Neural progenitor cell (in vitro differentiated cells): ENCODE data around the gene HIC1. TPM values are rescaled to one million over a fixed set of nuclear protein-coding genes. Genes with fewer than 3 reads are reported as not detected.

Source experiments
- DNase-seq: peaks from one replicate; pipeline ENCODE4 v3.0.0-alpha.2; 2016; ENCODE audit warnings: low spot score
- H2AFZ ChIP-seq: fragments of 200-600 bp; sonication (generic); replicated peaks from 2 replicates; pipeline ENCODE4 v1.6.1; 2016; ENCODE audit warnings: antibody characterized with exemption
- H3F3A ChIP-seq: fragments of 200-600 bp; sonication (generic); 2 replicates; pipeline ENCODE4 v1.6.1; 2016; ENCODE audit warnings: antibody characterized with exemption, low read depth
- H3K27ac ChIP-seq: fragments of 200-600 bp; sonication (generic); 2 replicates; pipeline ENCODE4 v1.5.1; 2016; ENCODE audit warnings: mild to moderate bottlenecking
- H3K27me3 ChIP-seq: fragments of 200-600 bp; sonication (generic); 2 replicates; pipeline ENCODE4 v1.6.1; 2016; ENCODE audit warnings: mild to moderate bottlenecking, moderate library complexity
- H3K36me3 ChIP-seq: fragments of 200-600 bp; sonication (generic); 2 replicates; pipeline ENCODE4 v1.5.1; 2016
- H3K4me1 ChIP-seq: fragments of 200-600 bp; sonication (generic); 2 replicates; pipeline ENCODE4 v1.6.1; 2016; ENCODE audit warnings: mixed run types
- H3K4me2 ChIP-seq: fragments of 200-600 bp; sonication (generic); 2 replicates; pipeline ENCODE4 v1.6.1; 2016
- H3K4me3 ChIP-seq: fragments of 200-600 bp; sonication (generic); 2 replicates; pipeline ENCODE4 v1.5.1; 2016
- H3K79me2 ChIP-seq: fragments of 200-600 bp; sonication (generic); 2 replicates; pipeline ENCODE4 v1.6.1; 2016; ENCODE audit warnings: low read depth
- H3K9ac ChIP-seq: fragments of 200-600 bp; sonication (generic); 2 replicates; pipeline ENCODE4 v1.6.1; 2016
- H3K9me3 ChIP-seq: fragments of 200-600 bp; sonication (generic); 2 replicates; pipeline ENCODE4 v1.5.1; 2016; ENCODE audit warnings: low read depth
- H4K20me1 ChIP-seq: fragments of 200-600 bp; sonication (generic); 2 replicates; pipeline ENCODE4 v1.6.1; 2016; ENCODE audit warnings: low read depth
- H3K27ac Mint-ChIP-seq: 3 replicates; pipeline ENCODE4 v1.8.0; 2021; ENCODE audit warnings: mixed read lengths
- H3K27me3 Mint-ChIP-seq: 2 replicates; pipeline ENCODE4 v1.8.0; 2022; ENCODE audit warnings: low read depth, mild to moderate bottlenecking, inconsistent platforms, moderate library complexity, mixed read lengths; ENCODE audit not compliant: insufficient read depth
- H3K36me3 Mint-ChIP-seq: 3 replicates; pipeline ENCODE4 v1.8.0; 2021; ENCODE audit warnings: mixed read lengths
- H3K4me1 Mint-ChIP-seq: 3 replicates; pipeline ENCODE4 v1.8.0; 2021; ENCODE audit warnings: mixed read lengths
- H3K4me3 Mint-ChIP-seq: 3 replicates; pipeline ENCODE4 v1.8.0; 2021; ENCODE audit warnings: mild to moderate bottlenecking, moderate library complexity, mixed read lengths
- H3K9me3 Mint-ChIP-seq: 3 replicates; pipeline ENCODE4 v1.8.0; 2020; ENCODE audit warnings: mixed read lengths
- EZH2 ChIP-seq: fragments of 200-600 bp; sonication (generic); IDR thresholded peaks from 2 replicates; pipeline ENCODE4 v1.6.1; 2017; ENCODE audit warnings: antibody characterized with exemption, mild to moderate bottlenecking, moderate library complexity
- EZH2phosphoT487 ChIP-seq: fragments of 200-600 bp; sonication (generic); IDR thresholded peaks from 2 replicates; pipeline ENCODE4 v1.6.1; 2017; ENCODE audit warnings: antibody characterized with exemption
- total RNA-seq: library from RNA; depleted of rRNA; stranded (reverse); fragments of >200 nt; gene quantifications from 2 replicates; pipeline ENCODE4 v1.2.3, GENCODE V29; 2015; ENCODE audit warnings: low replicate concordance
- TF ChIP-seq, protein P1 (sequence below): fragments of 200-600 bp; sonication (generic); IDR thresholded peaks from 2 replicates; pipeline ENCODE4 v1.5.1; 2017; ENCODE audit warnings: antibody characterized with exemption, mild to moderate bottlenecking

Gene HIC1
- total RNA-seq, 1 donor from 2014 or later = not detected

DNA sequence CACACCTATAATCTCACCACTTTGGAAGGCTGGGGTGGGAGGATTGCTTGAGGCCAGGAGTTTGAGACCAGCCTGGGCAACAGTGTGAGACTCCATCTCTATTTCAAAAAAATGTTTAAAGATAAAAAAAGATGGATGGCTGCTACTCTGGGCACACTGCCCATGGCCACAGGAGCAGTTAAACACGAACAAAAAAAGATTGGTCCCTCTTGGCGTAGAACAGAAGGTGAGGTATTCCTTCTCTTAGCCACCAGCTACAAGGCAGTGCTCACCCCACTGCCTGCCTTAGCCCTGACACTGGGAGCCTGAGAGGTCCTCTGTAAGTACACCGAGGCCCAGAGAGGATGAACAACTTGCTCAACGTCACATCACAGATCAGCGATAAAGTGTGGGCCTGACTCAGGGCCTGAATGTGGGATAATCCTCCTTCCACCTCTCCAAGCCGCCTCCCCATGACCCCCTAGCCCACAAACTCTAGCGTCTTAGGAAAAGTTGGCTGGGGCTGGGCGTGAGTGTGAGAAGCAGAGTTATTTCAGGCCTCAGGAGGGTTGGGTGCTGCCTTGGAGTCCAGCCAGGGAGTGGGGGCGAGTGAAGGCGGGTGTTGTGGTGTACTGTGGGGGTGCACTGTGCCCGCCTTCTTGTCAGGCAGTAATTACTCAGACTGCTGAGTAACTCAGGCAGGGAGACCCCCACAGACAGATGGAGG lies 27.2 kb upstream of the HIC1 start:
- Histone ChIP-seq H3K36me3 (no peaks in the 10 kb centered on the region), H3K4me3 (no peak overlapping the region), H2AFZ (no peak overlapping the region), H3F3A (peaks cover 31% of the 10 kb centered on the region), H3K4me1 (peaks cover 23% of the 10 kb centered on the region), H3K27me3 (peaks cover 71% of the 10 kb centered on the region), H3K9me3 (no peaks in the 10 kb centered on the region), H3K27ac (no peak overlapping the region), H3K9ac (no peak overlapping the region), H3K79me2 (no peaks in the 10 kb centered on the region), H3K4me2 (no peak overlapping the region), H4K20me1 (peaks cover 8% of the 10 kb centered on the region)
- TF ChIP-seq EZH2phosphoT487 (no peak), EZH2 (no peak)
- TF ChIP-seq, protein P1, sequence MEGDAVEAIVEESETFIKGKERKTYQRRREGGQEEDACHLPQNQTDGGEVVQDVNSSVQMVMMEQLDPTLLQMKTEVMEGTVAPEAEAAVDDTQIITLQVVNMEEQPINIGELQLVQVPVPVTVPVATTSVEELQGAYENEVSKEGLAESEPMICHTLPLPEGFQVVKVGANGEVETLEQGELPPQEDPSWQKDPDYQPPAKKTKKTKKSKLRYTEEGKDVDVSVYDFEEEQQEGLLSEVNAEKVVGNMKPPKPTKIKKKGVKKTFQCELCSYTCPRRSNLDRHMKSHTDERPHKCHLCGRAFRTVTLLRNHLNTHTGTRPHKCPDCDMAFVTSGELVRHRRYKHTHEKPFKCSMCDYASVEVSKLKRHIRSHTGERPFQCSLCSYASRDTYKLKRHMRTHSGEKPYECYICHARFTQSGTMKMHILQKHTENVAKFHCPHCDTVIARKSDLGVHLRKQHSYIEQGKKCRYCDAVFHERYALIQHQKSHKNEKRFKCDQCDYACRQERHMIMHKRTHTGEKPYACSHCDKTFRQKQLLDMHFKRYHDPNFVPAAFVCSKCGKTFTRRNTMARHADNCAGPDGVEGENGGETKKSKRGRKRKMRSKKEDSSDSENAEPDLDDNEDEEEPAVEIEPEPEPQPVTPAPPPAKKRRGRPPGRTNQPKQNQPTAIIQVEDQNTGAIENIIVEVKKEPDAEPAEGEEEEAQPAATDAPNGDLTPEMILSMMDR = no peak
- no peak for DNase-seq
- H3K9me3 Mint-ChIP-seq = peaks cover 5% of the 10 kb centered on the region
- H3K27ac Mint-ChIP-seq = no peak overlapping the region
- peaks cover 31% of the 10 kb centered on the region for H3K27me3 Mint-ChIP-seq
- H3K4me1 Mint-ChIP-seq = peaks cover 40% of the 10 kb centered on the region
- peak overlapping the region; percentile 67 for H3K4me3 Mint-ChIP-seq
- peaks cover 1% of the 10 kb centered on the region for H3K36me3 Mint-ChIP-seq

DNA sequence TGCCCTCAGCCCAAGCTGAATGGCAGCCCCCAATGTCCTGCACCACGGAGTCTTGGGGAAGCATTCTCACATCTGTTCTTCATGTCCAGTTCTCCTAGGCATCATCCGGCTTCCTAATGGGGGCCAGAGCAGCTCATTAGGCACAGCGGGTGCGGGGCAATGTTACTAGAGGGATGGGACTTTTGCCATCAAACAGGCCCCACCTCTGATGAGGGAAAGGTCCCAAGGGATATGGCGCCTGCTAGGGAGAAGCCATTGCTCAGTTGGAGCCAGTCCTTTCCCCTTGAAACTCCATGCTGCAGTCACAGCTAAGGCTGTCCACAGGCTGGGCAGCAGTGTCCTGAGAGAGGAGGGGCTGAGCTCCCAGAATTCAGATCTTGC lies 26.7 kb upstream of the HIC1 start:
- Histone ChIP-seq H3K4me1 (peaks cover 18% of the 10 kb centered on the region), H3K27me3 (peaks cover 66% of the 10 kb centered on the region), H4K20me1 (peaks cover 6% of the 10 kb centered on the region), H3K4me3 (no peak overlapping the region), H3K9me3 (no peaks in the 10 kb centered on the region), H3F3A (peaks cover 26% of the 10 kb centered on the region), H2AFZ (no peak overlapping the region), H3K9ac (no peak overlapping the region), H3K4me2 (no peak overlapping the region), H3K27ac (no peak overlapping the region), H3K36me3 (no peaks in the 10 kb centered on the region), H3K79me2 (no peaks in the 10 kb centered on the region)
- DNase-seq = no peak
- Mint-ChIP-seq H3K4me1 (peaks cover 40% of the 10 kb centered on the region), H3K4me3 (peak overlapping the region; percentile 75), H3K36me3 (peaks cover 1% of the 10 kb centered on the region), H3K27ac (no peak overlapping the region), H3K9me3 (peaks cover 5% of the 10 kb centered on the region), H3K27me3 (peaks cover 29% of the 10 kb centered on the region)
- no peak for TF ChIP-seq EZH2phosphoT487
- no peak for TF ChIP-seq EZH2
- TF ChIP-seq, protein P1 = no peak

DNA sequence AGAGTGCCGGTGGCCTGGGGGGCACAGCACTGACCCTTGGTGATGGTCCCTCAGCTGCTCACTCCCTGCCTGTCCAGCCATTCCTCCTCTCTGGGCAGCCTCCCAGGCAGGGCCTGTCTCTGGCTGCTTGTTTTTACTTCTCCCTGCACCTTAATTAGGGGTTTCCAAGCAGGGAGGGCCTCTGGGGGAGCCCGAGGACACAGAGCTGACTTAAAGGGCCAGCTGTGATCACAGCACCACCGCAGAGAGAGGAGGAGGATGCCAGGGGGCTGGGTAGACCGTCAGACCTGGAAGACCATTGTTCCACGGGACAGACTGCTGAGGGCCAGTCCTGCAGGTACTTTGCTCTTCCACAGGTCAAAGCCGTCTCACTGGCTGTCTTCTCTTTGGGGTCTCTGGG lies 26.2 kb upstream of the HIC1 start:
- Mint-ChIP-seq H3K9me3 (peaks cover 5% of the 10 kb centered on the region), H3K36me3 (peaks cover 1% of the 10 kb centered on the region), H3K27me3 (peaks cover 29% of the 10 kb centered on the region), H3K4me1 (peaks cover 43% of the 10 kb centered on the region), H3K27ac (no peak overlapping the region), H3K4me3 (peak overlapping the region; percentile 69)
- DNase-seq = no peak
- no peak overlapping the region for H3K4me3 ChIP-seq
- TF ChIP-seq EZH2phosphoT487 = no peak
- TF ChIP-seq, protein P1 = no peak
- TF ChIP-seq EZH2 = no peak
- H4K20me1 ChIP-seq = peaks cover 4% of the 10 kb centered on the region
- no peaks in the 10 kb centered on the region for H3K9me3 ChIP-seq
- H3K9ac ChIP-seq = no peak overlapping the region
- no peaks in the 10 kb centered on the region for H3K79me2 ChIP-seq
- H3K4me2 ChIP-seq = peak overlapping the region; percentile 8
- no peak overlapping the region for H3K27ac ChIP-seq
- no peak overlapping the region for H2AFZ ChIP-seq
- peaks cover 61% of the 10 kb centered on the region for H3K27me3 ChIP-seq
- no peaks in the 10 kb centered on the region for H3K36me3 ChIP-seq
- peaks cover 23% of the 10 kb centered on the region for H3F3A ChIP-seq
- peaks cover 18% of the 10 kb centered on the region for H3K4me1 ChIP-seq
